ENCODE data around the gene SMYD3.
"Not testable (repeated sequence)": the region's sequence is repeated elsewhere in the genome, so short reads cannot be mapped to it uniquely, and the experiment has no call there.

Gene SMYD3

GRCh38 chr1:245776139-245776538 is 730.9 kb downstream of the SMYD3 start:
- no peak overlapping the region for H3K27ac Mint-ChIP-seq
- H3K9me3 Mint-ChIP-seq: no peaks in the 10 kb centered on the region
- no peaks in the 10 kb centered on the region for H3K27me3 Mint-ChIP-seq
- intact Hi-C loops (cut with micrococcal nuclease): no loop called here
- H3K4me3 Mint-ChIP-seq: no peak overlapping the region
- no peaks in the 10 kb centered on the region for H3K36me3 Mint-ChIP-seq (ENCODE audit: low read depth)
- no peaks in the 10 kb centered on the region for H3K4me1 Mint-ChIP-seq (ENCODE audit: low read depth)

GRCh38 chr1:245774931-245775330 is 732.1 kb downstream of the SMYD3 start:
- H3K4me1 Mint-ChIP-seq (ENCODE audit: low read depth); H3K36me3 Mint-ChIP-seq (ENCODE audit: low read depth); H3K4me3 Mint-ChIP-seq; H3K27me3 Mint-ChIP-seq; intact Hi-C loops (cut with micrococcal nuclease); H3K27ac Mint-ChIP-seq; H3K9me3 Mint-ChIP-seq: not testable (repeated sequence)

DNA sequence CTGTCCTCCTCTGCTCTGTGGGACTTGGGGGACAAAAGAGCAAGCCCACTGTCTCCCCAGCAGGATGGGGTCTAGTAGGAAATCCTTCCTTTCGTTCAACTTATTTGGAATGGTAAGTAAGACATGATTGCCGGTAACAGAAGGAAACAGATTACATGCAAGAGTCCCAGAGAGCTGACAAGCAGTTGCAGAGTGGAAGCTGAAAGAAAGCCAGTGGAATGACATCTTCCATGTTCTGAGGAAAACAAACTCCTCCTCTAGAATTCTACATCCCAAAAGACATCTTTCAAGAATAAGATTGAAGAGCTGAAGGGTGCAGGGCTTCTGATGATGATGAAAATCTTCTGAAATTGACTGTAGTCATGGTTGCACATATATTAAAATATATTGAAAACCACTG is 732.9 kb downstream of the SMYD3 start:
- no peaks in the 10 kb centered on the region for H3K27me3 Mint-ChIP-seq
- H3K36me3 Mint-ChIP-seq (ENCODE audit: low read depth): no peaks in the 10 kb centered on the region
- H3K4me3 Mint-ChIP-seq: no peak overlapping the region
- H3K27ac Mint-ChIP-seq: no peak overlapping the region
- no peaks in the 10 kb centered on the region for H3K9me3 Mint-ChIP-seq
- intact Hi-C loops (cut with micrococcal nuclease): no loop called here
- H3K4me1 Mint-ChIP-seq (ENCODE audit: low read depth): no peaks in the 10 kb centered on the region

DNA sequence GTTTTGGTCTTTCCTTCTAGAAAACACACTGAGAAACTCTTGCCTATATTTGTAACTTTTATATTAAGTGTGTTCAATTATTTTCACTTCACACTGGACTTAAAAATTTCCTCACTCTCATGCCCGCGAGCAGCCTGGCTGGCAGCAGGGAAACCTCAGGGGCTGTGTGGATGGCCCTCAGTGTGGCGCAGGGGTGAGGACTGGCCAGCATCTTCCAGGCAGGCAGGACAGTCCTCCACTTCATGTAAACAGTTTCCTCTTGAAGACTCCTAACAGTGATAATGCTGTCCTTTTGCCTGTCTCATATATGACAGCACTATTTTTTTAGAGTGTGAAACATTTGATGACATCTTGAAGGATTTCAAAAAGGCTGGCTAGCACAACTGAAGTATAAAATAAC is 733.7 kb downstream of the SMYD3 start:
- Mint-ChIP-seq H3K9me3 (no peaks in the 10 kb centered on the region), H3K4me3 (no peak overlapping the region)

GRCh38 chr1:245772739-245773138 is 734.3 kb downstream of the SMYD3 start:
- no peak overlapping the region for H3K4me3 Mint-ChIP-seq
- H3K27ac Mint-ChIP-seq: no peak overlapping the region
- intact Hi-C loops (cut with micrococcal nuclease): no loop called here
- H3K4me1 Mint-ChIP-seq (ENCODE audit: low read depth): no peaks in the 10 kb centered on the region
- H3K9me3 Mint-ChIP-seq: no peaks in the 10 kb centered on the region
- H3K36me3 Mint-ChIP-seq (ENCODE audit: low read depth): no peaks in the 10 kb centered on the region
- H3K27me3 Mint-ChIP-seq: no peaks in the 10 kb centered on the region

More for the DNA sequence above, 733.7 kb downstream of the SMYD3 start:
- intact Hi-C loops (cut with micrococcal nuclease): no loop called here
- no peaks in the 10 kb centered on the region for H3K36me3 Mint-ChIP-seq (ENCODE audit: low read depth)
- H3K4me1 Mint-ChIP-seq (ENCODE audit: low read depth): no peaks in the 10 kb centered on the region
- no peaks in the 10 kb centered on the region for H3K27me3 Mint-ChIP-seq
- H3K27ac Mint-ChIP-seq: no peak overlapping the region

- Mint-ChIP-seq H3K4me1 (ENCODE audit: low read depth) (no peaks in the 10 kb centered on the region), H3K9me3 (no peaks in the 10 kb centered on the region), H3K4me3 (no peak overlapping the region), H3K27ac (no peak overlapping the region), H3K36me3 (ENCODE audit: low read depth) (no peaks in the 10 kb centered on the region), H3K27me3 (no peaks in the 10 kb centered on the region)
- intact Hi-C loops (cut with micrococcal nuclease): no loop called here
These were observed 734.8 kb downstream of the SMYD3 start for GRCh38 chr1:245772325-245772724.

DNA sequence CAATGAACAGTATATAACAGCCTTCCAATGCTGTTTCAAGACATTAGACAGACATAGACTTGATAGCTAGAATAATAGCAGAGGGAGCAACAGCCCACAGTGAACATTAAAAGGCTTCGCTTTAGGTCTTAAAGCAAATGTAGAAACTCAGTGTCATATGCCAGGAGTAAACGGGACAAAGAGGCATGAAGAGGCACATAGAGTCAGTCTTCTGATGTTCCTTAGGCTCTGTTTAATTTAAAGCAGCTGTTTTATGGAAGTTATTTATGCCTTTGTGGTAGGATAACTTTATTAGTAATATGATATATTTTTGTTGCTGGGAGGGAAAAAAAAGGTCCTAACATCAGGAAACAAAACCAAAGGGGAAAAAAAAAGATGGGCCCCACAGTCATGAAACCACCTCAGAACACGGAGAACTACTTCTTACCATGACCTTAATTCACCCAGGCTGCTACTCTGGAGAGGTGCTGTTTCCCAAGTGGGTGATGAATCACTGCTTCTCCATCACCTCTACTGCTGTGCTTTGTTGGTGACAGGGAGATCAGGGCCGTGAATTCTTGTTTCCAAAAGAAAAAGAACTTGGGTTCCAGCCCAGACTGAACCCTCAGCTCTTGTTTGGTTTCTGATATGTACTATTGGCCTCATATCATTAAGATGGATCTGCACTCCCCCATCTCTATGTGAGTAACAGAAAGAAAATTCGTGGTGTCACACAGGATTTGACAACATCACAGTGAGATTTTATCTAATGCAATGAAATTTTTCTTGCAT is 735.4 kb downstream of the SMYD3 start:
- Mint-ChIP-seq H3K4me3 (no peak overlapping the region), H3K4me1 (ENCODE audit: low read depth) (no peaks in the 10 kb centered on the region), H3K36me3 (ENCODE audit: low read depth) (no peaks in the 10 kb centered on the region), H3K27me3 (no peaks in the 10 kb centered on the region), H3K27ac (no peak overlapping the region), H3K9me3 (no peaks in the 10 kb centered on the region)
- intact Hi-C loops (cut with micrococcal nuclease): no loop called here

GRCh38 chr1:245770156-245770555 is 736.9 kb downstream of the SMYD3 start:
- no peaks in the 10 kb centered on the region for H3K9me3 Mint-ChIP-seq

GRCh38 chr1:245768596-245768995 is 738.5 kb downstream of the SMYD3 start:
- H3K4me1 Mint-ChIP-seq (ENCODE audit: low read depth): no peaks in the 10 kb centered on the region
- no peaks in the 10 kb centered on the region for H3K9me3 Mint-ChIP-seq
- intact Hi-C loops (cut with micrococcal nuclease): no loop called here
- no peak overlapping the region for H3K27ac Mint-ChIP-seq
- H3K27me3 Mint-ChIP-seq: no peaks in the 10 kb centered on the region
- H3K36me3 Mint-ChIP-seq (ENCODE audit: low read depth): peaks cover under 1% of the 10 kb centered on the region
- no peak overlapping the region for H3K4me3 Mint-ChIP-seq

More at GRCh38 chr1:245770156-245770555, 736.9 kb downstream of the SMYD3 start:
- intact Hi-C loops (cut with micrococcal nuclease): no loop called here
- no peak overlapping the region for H3K4me3 Mint-ChIP-seq
- no peaks in the 10 kb centered on the region for H3K4me1 Mint-ChIP-seq (ENCODE audit: low read depth)
- H3K27ac Mint-ChIP-seq: no peak overlapping the region
- no peaks in the 10 kb centered on the region for H3K36me3 Mint-ChIP-seq (ENCODE audit: low read depth)
- H3K27me3 Mint-ChIP-seq: no peaks in the 10 kb centered on the region

DNA sequence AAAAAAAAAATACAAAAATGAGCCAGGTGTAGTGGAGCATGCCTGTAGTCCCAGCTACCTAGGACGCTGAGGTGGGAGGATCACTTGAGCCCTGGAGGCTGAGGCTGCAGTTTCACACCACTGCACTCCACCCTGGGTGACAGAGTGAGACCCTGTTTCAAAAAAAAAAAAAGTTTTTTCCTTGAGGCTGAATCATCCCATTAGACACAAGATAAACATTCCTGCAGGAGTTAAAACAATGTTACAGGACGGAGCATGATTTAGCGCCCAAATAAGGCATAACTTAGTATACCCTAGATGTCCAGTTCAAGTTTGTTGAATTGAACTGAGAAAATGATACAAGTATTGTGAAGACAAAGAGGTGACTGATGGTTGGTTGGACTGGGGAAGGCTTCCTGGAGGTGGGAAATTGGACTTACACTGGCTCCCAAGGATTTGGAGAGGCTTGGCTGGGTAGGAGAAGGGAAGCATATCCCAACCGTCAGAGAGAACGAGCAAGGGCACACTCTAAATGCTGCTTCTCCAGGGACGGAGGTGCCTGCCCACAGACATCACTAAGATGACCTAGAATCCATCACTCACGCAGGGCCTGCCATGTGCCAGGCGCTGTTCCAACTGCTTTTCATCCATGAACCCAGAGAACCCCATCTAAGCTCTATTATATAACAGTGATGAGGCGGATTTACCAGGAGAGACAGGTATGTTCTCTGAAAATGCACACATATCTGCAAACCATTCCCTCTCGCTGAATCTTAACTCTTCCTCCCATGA is 741.7 kb downstream of the SMYD3 start:
- H3K27ac Mint-ChIP-seq: no peak overlapping the region
- no peaks in the 10 kb centered on the region for H3K27me3 Mint-ChIP-seq
- intact Hi-C loops (cut with micrococcal nuclease): no loop called here
- peaks cover 7% of the 10 kb centered on the region for H3K36me3 Mint-ChIP-seq (ENCODE audit: low read depth)
- no peaks in the 10 kb centered on the region for H3K9me3 Mint-ChIP-seq
- no peak overlapping the region for H3K4me3 Mint-ChIP-seq
- H3K4me1 Mint-ChIP-seq (ENCODE audit: low read depth): no peaks in the 10 kb centered on the region

DNA sequence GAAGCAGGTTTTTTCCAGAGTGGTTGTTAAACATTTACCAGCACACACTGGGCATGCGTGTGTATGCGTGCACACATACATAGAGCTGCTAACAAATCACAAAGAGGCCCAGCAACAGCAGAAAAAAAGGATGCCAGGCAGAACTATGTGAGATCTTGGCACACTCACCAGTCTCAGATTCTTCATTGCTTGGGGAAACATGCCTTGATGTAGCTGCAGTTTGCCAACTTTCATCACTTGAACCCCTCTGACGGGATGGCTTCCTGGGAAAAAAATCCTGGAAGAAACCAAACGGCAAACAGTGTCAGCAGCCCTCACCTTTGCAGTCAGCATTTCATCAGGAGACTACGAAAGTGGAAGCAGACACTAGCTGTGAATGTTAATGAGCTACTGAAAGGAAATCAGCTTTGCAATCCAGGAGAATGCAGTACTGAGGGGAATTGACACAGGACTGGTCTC is 743.2 kb downstream of the SMYD3 start:
- Mint-ChIP-seq H3K36me3 (ENCODE audit: low read depth) (peaks cover 7% of the 10 kb centered on the region), H3K9me3 (no peaks in the 10 kb centered on the region), H3K27ac (no peak overlapping the region), H3K4me1 (ENCODE audit: low read depth) (no peaks in the 10 kb centered on the region), H3K4me3 (no peak overlapping the region), H3K27me3 (no peaks in the 10 kb centered on the region)
- intact Hi-C loops (cut with micrococcal nuclease): no loop called here

DNA sequence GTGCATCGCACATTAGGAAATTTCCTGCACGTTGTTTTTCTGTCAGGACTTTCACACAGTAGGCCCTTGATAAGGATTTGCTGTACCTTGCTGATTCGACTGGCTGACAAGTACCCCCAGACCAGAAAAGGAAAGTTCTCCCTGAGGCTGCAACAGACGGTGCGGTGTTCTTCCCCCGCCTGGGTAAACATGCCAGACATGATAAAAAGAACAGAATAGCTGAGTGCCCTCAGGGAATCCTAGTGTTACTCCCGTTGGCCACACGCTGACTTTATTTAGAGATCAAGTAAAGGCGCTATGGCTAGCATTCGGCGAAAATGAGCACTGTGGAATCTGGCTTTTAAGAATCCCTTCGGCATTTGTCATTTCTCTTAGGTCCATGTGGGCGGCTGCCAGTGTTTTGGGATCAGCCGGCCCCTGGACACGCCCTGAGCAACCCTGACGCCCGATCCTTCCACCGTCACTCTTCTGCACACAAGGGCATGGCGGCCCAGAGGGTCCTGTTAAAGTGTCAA is 744.6 kb downstream of the SMYD3 start:
- Mint-ChIP-seq H3K36me3 (ENCODE audit: low read depth) (peaks cover 7% of the 10 kb centered on the region), H3K4me1 (ENCODE audit: low read depth) (no peaks in the 10 kb centered on the region), H3K27ac (no peak overlapping the region), H3K27me3 (no peaks in the 10 kb centered on the region), H3K9me3 (no peaks in the 10 kb centered on the region), H3K4me3 (no peak overlapping the region)
- intact Hi-C loops (cut with micrococcal nuclease): no loop called here

- Mint-ChIP-seq H3K4me1 (ENCODE audit: low read depth) (no peaks in the 10 kb centered on the region), H3K36me3 (ENCODE audit: low read depth) (peaks cover 7% of the 10 kb centered on the region), H3K27me3 (no peaks in the 10 kb centered on the region), H3K27ac (no peak overlapping the region), H3K9me3 (peaks cover 14% of the 10 kb centered on the region), H3K4me3 (no peak overlapping the region)
- intact Hi-C loops (cut with micrococcal nuclease): no loop called here
These were observed 746.8 kb downstream of the SMYD3 start for GRCh38 chr1:245760301-245760700.

DNA sequence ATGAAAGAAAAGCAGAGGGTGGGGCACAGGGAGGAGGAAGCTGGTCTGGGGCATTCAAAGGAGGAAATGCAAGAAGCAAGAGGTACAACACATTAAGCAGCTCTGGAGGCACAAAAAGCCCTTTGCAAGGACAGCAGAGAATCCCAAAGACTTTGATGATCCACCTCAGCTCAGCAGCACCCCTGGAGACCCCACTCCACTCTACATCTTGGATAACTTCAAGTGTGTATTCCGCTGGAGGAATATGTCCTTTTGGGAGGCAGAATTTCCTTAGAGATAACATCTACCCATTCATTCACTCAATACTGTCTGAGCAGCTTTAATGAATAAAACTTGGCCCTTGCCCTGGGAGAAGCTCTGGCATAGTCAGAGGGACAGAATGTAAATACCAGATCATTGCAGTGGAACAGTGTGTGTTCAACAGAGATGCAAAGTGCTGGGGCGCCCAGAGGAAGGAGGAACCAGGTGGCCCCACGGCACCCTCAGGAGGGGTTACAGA is 752.6 kb downstream of the SMYD3 start:
- Mint-ChIP-seq H3K4me1 (ENCODE audit: low read depth) (no peaks in the 10 kb centered on the region), H3K27ac (no peak overlapping the region), H3K27me3 (no peaks in the 10 kb centered on the region), H3K9me3 (peaks cover 17% of the 10 kb centered on the region), H3K36me3 (ENCODE audit: low read depth) (no peaks in the 10 kb centered on the region), H3K4me3 (no peak overlapping the region)
- intact Hi-C loops (cut with micrococcal nuclease): no loop called here

All from dendritic cell treated with granulocyte-macrophage colony-stimulating factor and Interleukin-4, amounts not matched to agents 40 ng/mL and 50 ng/mL, for 4 days (primary cell).